ENCODE results near the gene CLUH.

DNA sequence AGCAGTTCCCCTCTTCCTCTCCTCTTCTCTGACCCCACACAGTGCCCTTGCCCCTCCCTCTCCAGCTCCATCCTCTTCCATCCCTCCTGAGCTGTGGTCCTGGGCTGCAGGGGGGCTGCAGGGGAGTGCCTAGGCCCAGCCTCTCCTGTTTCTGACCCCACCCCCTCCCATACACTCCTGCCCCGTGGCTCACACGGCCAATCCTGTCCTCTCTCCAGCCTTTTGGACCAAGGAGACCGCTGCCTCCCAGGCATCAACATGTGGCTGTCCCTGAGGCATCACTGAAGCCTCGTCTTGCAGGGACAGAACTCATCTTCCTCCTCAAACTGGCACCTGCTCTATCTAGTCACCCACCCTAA lies 6.7 kb downstream of the CLUH start:
- TF ChIP-seq, protein P1, sequence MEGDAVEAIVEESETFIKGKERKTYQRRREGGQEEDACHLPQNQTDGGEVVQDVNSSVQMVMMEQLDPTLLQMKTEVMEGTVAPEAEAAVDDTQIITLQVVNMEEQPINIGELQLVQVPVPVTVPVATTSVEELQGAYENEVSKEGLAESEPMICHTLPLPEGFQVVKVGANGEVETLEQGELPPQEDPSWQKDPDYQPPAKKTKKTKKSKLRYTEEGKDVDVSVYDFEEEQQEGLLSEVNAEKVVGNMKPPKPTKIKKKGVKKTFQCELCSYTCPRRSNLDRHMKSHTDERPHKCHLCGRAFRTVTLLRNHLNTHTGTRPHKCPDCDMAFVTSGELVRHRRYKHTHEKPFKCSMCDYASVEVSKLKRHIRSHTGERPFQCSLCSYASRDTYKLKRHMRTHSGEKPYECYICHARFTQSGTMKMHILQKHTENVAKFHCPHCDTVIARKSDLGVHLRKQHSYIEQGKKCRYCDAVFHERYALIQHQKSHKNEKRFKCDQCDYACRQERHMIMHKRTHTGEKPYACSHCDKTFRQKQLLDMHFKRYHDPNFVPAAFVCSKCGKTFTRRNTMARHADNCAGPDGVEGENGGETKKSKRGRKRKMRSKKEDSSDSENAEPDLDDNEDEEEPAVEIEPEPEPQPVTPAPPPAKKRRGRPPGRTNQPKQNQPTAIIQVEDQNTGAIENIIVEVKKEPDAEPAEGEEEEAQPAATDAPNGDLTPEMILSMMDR (IDR thresholded peaks at IDR 0.05): no peak
- no peak for TF ChIP-seq POLR2A (IDR thresholded peaks at IDR 0.05)
- no peak for TF ChIP-seq POLR2AphosphoS5 (IDR thresholded peaks at IDR 0.05)

Data from prostate gland (tissue), 2 donors.